Activated CD4-positive, CD25-positive, alpha-beta regulatory T cell treated with anti-CD3 and anti-CD28 coated beads, Interleukin-2, amount 50 U/mL, for 72 hours (primary cell): ENCODE results near the gene IL1RAPL2.
"Not testable (repeated sequence)": the region's sequence is repeated elsewhere in the genome, so short reads cannot be mapped to it uniquely, and the experiment has no call there.

Source experiments
- DNase-seq: peaks from one replicate; pipeline ENCODE4 v3.0.0; 2021

The IL1RAPL2 gene

DNA sequence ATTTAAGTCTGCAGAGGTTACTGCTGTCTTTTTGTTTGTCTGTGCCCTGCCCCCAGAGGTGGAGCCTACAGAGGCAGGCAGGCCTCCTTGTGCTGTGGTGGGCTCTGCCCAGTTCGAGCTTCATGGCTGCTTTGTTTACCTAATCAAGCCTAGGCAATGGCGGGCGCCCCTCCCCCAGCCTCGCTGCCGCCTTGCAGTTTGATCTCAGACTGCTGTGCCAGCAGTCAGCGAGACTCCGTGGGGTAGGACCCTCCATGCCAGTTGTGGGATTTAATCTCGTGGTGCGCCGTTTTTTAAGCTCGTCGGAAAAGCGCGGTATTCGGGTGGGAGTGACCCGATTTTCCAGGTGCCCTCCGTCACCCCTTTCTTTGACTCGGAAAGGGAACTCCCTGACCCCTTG, 111.5 kb downstream of the IL1RAPL2 start:
- DNase-seq, result not testable (repeated sequence)

DNA sequence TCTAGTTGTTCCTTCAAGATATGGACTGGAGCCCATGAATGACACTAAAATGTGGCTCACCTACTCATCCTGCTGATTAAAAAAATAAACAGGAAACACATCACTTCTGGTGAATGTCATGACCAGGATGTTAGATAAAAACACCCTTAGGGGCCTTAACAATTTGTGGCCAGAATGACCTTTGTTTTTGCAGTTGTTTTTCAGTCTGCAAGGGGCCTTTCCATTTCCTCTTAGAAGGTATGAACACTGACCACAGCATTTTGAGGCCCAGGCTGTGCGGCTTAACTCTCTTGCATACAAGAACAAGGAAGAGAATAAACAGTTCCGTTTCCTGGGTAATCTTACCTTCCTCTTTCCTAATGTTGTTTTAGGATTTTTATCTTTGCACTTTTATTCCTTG, 113.2 kb downstream of the IL1RAPL2 start:
- no peak for DNase-seq

DNA sequence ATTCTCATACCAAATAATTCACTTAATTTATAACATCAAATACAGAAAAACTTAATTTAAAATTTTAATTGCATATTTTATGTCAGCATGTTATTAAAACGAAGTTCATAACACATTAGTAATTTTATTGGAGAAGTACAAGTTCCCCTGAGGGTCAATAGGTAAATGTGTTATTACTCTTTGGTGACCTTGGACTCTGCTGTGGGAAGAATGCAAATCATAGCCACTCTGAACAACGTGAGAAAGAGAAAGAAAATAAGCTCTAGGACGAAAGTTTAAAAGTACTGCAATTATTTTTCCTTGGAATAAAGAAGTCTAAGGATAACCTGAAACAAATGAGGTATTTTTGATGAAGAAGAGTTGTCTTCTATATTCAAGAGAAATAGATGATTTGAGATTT, 115.2 kb downstream of the IL1RAPL2 start:
- DNase-seq, result no peak

DNA sequence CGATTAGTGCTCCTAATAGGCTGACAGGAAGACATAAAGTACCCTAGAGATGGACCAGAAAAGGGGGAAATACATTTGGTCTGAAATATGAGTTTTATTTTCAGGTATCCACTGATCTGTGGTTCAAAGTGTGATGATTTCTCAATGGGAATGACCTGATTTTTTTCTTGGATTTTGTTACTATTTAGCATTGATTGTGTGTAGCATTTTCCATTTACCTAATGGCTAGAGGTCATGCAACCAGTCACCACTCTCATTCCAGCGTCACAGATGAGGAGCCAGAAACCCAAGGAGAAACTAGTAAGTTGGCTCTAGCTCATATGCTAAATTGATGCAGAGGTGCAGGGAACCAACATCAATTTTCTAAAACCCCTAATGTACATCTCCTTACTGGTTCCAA, 118.1 kb downstream of the IL1RAPL2 start:
- no peak for DNase-seq

- no peak for DNase-seq
Measured at GRCh38 chrX:104695593-104695992, 129.6 kb downstream of the IL1RAPL2 start.

- DNase-seq, result no peak
Measured at GRCh38 chrX:104696667-104697066, 130.7 kb downstream of the IL1RAPL2 start.

DNA sequence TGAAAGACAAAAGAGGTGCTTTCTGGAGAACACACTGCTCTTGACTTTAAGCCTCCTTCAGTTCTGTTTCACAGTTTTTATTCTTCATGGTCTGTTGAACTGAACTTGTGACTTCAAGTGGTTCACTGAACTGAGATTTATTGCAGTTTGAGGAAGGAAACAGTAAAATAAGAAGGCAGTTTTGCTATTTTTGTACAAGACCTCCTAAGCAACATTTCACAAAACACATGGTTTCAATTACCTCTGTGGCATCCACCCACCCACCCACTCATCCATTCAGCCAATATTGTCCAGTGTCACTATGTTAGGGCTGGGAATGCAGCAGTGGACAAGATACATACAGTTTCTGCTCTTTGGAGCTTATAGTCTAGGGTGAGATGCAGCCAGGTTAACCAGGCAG, 131.3 kb downstream of the IL1RAPL2 start:
- DNase-seq, result no peak

DNA sequence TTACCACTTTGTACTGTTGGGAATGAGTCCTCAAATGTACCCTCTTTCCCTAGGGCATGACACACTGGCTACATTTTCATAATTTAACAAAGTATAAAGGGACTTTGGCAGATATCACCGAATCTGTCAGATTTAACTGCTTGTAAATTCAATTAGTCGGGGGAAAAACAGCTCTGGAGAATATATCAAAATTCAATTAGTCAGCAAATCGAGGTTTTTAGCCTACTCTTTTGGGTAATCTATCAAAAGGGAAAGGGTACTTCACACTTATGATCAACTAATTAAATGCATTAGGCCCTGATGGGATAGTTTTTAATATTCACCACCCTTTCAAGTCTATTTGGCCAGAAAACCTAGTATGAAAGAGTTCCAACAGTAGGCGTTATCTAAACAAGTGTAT, 141.0 kb downstream of the IL1RAPL2 start:
- no peak for DNase-seq

DNA sequence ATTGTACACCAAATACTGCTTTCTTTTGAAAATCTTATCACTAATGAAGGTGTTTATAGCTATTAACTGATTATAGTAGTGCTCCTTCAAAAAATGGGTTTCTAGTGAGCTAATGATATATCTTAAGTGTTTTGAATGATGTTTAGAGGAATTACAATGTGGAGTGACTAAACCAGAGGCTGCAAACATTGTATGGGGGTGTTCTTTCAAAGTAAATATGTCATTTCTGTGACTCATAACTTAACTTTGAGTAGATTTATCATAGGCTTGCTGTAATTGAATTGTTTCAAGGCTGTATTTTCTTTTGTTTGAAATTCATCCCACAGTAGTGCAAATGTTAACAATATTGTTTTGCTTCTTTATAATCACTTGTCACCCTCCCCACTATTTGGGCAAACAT, 141.6 kb downstream of the IL1RAPL2 start:
- no peak for DNase-seq

- no peak for DNase-seq
Measured at GRCh38 chrX:104712515-104712914, 146.5 kb downstream of the IL1RAPL2 start.

DNA sequence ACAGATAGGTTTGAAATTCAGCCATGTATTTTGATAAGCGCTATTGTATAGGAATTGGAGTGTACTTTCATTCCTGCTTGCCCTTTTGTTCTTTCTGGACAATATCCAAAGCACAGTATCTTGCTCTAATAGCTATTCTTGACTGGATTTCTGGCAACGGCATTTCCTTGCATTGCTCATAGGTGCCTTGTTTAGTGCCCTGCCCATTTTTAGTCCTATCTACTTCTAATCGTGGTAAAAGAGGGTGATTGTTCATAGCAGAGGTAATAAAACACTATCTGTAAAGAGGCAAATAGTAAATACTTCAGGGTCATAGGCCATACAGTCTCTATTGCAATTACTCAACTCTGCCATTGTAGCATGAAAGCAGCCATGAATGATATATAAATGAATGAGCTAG, 155.9 kb downstream of the IL1RAPL2 start:
- no peak for DNase-seq

- no peak for DNase-seq
Measured at GRCh38 chrX:104728456-104728855, 162.5 kb downstream of the IL1RAPL2 start.

- no peak for DNase-seq
Measured at GRCh38 chrX:104742355-104742754, 176.4 kb downstream of the IL1RAPL2 start.

DNA sequence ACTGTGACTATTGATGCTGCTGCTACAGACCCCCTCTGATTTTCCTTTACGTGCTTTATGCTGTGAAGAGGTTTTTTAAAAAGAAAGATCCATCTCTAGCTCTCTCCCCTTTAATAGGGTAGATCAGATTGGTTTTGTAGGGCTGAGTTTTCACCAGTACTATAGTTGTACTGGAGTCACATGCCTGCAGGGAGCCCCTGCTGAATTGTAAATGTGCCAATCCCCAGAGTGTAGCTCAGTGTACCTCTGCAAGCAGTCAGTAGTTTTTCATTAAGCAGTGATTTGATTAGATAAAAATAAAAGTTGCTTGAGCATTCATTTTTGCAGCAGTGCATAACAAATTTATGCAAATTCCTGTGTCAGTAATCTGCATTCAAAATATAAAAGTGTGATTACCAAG, 179.2 kb downstream of the IL1RAPL2 start:
- DNase-seq, result no peak

GRCh38 chrX:104749951-104750610, 184.1 kb downstream of the IL1RAPL2 start:
- no peak for DNase-seq

- no peak for DNase-seq
Measured at GRCh38 chrX:104762641-104763040, 196.6 kb downstream of the IL1RAPL2 start.

DNA sequence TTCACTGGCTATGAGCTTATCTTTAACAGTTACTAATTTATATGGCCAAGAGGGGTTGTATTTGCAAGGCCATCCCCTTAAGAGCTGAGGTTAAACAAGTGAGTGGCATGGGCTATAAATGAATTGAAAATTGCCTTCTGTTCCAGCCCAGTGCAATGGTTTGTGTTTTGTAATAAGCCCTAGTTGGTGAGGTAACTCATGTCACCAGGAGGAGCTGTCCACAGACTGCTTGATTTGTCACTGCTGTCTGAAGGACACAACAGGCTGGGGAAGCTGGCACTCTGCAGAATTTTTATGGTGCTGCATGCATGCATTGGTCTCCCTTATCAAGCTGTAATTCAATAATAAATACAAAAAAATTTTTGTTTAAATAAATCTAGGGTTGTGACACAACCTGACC, 223.8 kb downstream of the IL1RAPL2 start:
- DNase-seq, result no peak

DNA sequence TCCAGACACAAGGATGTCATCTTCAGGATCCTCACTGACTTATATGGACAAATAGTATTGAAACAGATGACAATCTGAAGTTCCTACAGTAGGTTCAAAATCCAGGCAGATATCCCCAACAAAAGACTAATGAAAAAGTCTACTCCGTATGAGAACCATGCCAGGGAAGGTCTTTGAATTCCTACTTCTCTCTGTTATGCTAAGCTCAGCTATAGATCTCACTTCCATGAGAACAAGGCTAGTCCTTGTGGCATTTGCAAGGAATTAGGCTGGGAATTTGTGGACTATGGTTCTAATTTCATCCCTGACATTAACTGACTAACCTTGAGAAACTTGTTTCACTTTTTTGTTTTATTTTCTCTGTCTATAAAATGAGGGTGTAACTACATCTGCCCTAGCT, 229.8 kb downstream of the IL1RAPL2 start:
- no peak for DNase-seq

DNA sequence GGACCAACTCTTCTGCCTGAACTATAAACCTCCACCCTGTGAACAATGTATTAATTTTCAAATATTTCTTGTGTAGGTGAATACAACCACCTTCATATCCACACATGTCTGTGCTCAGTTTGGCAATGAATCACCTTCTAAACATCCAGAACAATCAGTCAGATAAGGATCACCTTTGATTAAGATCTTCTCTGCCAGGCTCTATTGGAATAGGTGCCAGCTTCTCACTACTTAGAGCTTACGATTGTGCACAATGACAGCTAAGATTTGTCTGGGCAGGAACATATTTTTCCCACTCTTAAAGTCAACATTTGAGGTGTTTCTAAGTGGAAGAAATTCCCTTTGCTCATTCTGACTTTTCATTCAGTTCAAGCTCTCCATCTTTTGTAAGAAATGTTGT, 237.2 kb downstream of the IL1RAPL2 start:
- DNase-seq, result no peak

DNA sequence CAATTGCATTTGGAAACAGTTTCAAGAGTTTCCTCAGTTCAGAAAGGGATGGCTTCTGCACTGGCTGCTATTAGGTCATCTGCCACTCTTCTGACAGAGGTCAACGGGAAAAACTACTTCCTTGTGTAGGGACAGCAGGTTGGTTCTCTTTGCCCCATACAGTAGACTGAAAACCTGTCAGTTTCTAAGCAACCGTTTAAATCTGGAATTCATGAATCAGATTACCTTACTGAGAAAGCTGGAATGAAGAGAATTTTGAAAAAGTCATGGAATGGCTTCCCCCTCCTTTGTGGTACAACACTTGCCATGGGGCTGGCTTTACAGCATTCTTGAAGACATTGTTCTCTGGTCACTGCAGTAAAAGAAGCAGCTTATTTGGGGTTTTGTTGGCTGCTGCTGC, 240.3 kb downstream of the IL1RAPL2 start:
- no peak for DNase-seq

DNA sequence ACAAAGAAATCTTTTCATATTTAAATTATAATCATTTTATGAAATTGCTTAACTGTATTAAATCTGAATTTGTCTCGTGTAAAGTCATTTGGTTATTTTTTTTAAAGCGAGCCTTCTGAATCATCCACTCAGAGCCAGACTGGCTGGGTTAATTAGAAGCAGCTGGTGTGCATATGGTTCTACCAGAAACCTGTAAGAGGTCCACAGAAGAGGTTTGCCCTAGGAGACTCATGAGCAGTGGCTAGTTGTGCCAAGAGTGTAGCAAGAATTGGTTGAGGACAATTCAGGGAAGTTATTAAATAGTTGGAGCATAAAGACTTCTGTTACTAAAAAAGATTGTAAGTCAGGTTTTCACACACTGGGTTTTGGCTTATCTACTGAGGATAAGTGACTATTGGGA, 267.4 kb downstream of the IL1RAPL2 start:
- no peak for DNase-seq

DNA sequence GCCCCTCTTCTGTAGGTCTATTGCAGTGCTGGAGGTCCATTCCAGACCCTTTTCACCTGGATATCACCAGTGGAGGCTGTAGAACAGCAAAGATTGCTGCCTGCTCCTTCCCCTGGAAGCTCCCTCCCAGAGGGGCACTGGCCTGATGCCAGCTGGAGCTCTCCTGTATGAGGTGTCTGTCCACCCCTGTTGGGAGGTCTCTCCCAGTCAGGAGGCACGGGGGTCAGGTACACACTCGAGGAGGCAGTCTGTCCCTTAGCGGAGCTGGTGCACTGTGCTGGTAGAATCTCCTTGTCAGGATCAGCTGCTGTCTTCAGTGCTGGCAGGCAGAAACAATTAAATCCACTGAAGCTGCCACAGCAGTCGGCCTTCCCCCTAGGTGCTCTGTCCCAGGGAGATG, 276.6 kb downstream of the IL1RAPL2 start:
- DNase-seq, result no peak

- DNase-seq, result no peak
Measured at GRCh38 chrX:104852241-104852640, 286.2 kb downstream of the IL1RAPL2 start.

GRCh38 chrX:104854188-104854587, 288.2 kb downstream of the IL1RAPL2 start:
- DNase-seq, result no peak

- DNase-seq, result no peak
Measured at GRCh38 chrX:104854790-104855340, 288.9 kb downstream of the IL1RAPL2 start.
